K562 (cell line): ENCODE measurements around the gene DCAF4L1. TPM values are rescaled to one million over a fixed set of nuclear protein-coding genes. Genes with fewer than 3 reads are reported as not detected.

Source experiments
- ATAC-seq: fragments of 200-7000 bp; cut with Tn5 transposase; 3 replicates; pipeline ENCODE4 v1.9.1; 2020; ENCODE audit warnings: moderate library complexity
- Bru-seq: library from RNA; stranded (reverse); fragments of 400-500 nt; gene quantifications from one replicate; lab custom pipeline; 2021; lab: Mats Ljungman, UMichigan
- BruChase-seq, 2 experiments: library from RNA; stranded (reverse); fragments of 400-500 nt; gene quantifications; one replicate each; lab custom pipeline; 2021; lab: Mats Ljungman, UMichigan
- BruUV-seq: library from RNA; stranded (reverse); fragments of 400-500 nt; replicated peaks from 2 replicates; lab custom pipeline; 2021; lab: Mats Ljungman, UMichigan
- CTCF ChIA-PET: fragments of 300-600 bp; formaldehyde crosslinking; extraction: SDS; loops from one replicate; lab custom pipeline; 2021; ENCODE audit warnings: low intra/inter-chr PET ratio; lab: Yijun Ruan, JAX
- POLR2A ChIA-PET: fragments of 300-600, 350-650 bp; sonication (Branson Sonifier 250); formaldehyde crosslinking; extraction: SDS; loops from one replicate; lab custom pipeline; 2021; ENCODE audit warnings: antibody characterized with exemption, inconsistent platforms; lab: Yijun Ruan, JAX
- DNase-seq, 4 experiments: peaks; one replicate each; pipeline versions ENCODE4 v3.0.0 to v3.0.0-alpha.2; 2011 to 2018; ENCODE audit warnings: low spot score in 3 of 4, mixed read lengths in 3 of 4; ENCODE audit errors: extremely low read depth in 1 of 4
- FAIRE-seq: peaks from 2 replicates; lab custom pipeline; 2011; peaks lifted over from hg19 to GRCh38; lab: Jason Lieb, UNC
- H2AFZ ChIP-seq: 2 replicates; pipeline ENCODE4 v1.6.0; 2011; ENCODE audit warnings: low read depth, low read length, control low read depth, inconsistent platforms
- H3K27ac ChIP-seq: fragments of 200-600 bp; 3 replicates; pipeline ENCODE4 v1.8.0; 2011; ENCODE audit warnings: low read depth, mild to moderate bottlenecking, control low read depth, inconsistent platforms, low read length, moderate library complexity, mixed read lengths; ENCODE audit errors: extremely low read depth
- H3K27me3 ChIP-seq, 2 experiments: fragments of 300-600 bp in 1 of 2; 2 replicates in 1 of 2; 3 replicates in 1 of 2; pipeline versions ENCODE4 v1.6.0 to v1.8.0; 2011; ENCODE audit warnings: inconsistent platforms in 2 of 2, low read length in 2 of 2, mild to moderate bottlenecking in 1 of 2, mixed read lengths in 1 of 2, moderate library complexity in 1 of 2; ENCODE audit not compliant: control insufficient read depth in 2 of 2, insufficient read depth in 2 of 2
- H3K36me3 ChIP-seq: fragments of 300-600 bp; 3 replicates; pipeline ENCODE4 v1.8.0; 2011; ENCODE audit warnings: mild to moderate bottlenecking, low read length, inconsistent platforms; ENCODE audit not compliant: control insufficient read depth, insufficient read depth
- H3K4me1 ChIP-seq, 2 experiments: fragments of 200-600 bp in 1 of 2; replicated peaks in 1 of 2; 2 replicates in 1 of 2; 3 replicates in 1 of 2; pipeline versions ENCODE4 v1.5.1 to v1.8.0; 2011; ENCODE audit warnings: inconsistent platforms in 2 of 2, low read length in 2 of 2, mild to moderate bottlenecking in 1 of 2, mixed read lengths in 1 of 2, moderate library complexity in 1 of 2; ENCODE audit not compliant: control insufficient read depth in 2 of 2, insufficient read depth in 2 of 2
- H3K4me2 ChIP-seq: 2 replicates; pipeline ENCODE4 v1.6.1; 2011; ENCODE audit warnings: low read length, control low read depth, inconsistent platforms, mixed read lengths; ENCODE audit not compliant: insufficient read depth
- H3K4me3 ChIP-seq: fragments of 200-600 bp; sonication (generic), shearing (Covaris generic); 2 replicates; pipeline ENCODE4 v1.5.1; 2016; ENCODE audit warnings: control low read depth, inconsistent platforms
- H3K79me2 ChIP-seq: fragments of 200-600 bp; 3 replicates; pipeline ENCODE4 v1.8.0; 2011; ENCODE audit warnings: low read length, inconsistent platforms; ENCODE audit not compliant: control insufficient read depth, insufficient read depth
- H3K9ac ChIP-seq, 2 experiments: 2 replicates each; pipeline versions ENCODE4 v1.6.0 to v1.6.1; 2011; ENCODE audit warnings: low read depth in 2 of 2, low read length in 2 of 2, control low read depth in 1 of 2, inconsistent platforms in 1 of 2, mild to moderate bottlenecking in 1 of 2, mixed read lengths in 1 of 2; ENCODE audit not compliant: insufficient read depth in 1 of 2
- H3K9me1 ChIP-seq: one replicate; pipeline ENCODE4 v1.6.0; 2011; ENCODE audit warnings: inconsistent platforms, mild to moderate bottlenecking, low read length, moderate library complexity; ENCODE audit not compliant: control insufficient read depth, insufficient read depth
- H3K9me3 ChIP-seq: replicated peaks from 2 replicates; pipeline ENCODE4 v1.5.1; 2011; ENCODE audit warnings: low read depth, low read length, inconsistent platforms; ENCODE audit not compliant: control insufficient read depth, insufficient read depth
- H4K20me1 ChIP-seq: replicated peaks from 2 replicates; pipeline ENCODE4 v1.6.1; 2011; ENCODE audit warnings: low read length, inconsistent platforms, mixed read lengths; ENCODE audit not compliant: control insufficient read depth, insufficient read depth
- ASH1L ChIP-seq: fragments of 450-650 bp; IDR thresholded peaks from 2 replicates; pipeline ENCODE4 v1.6.1; 2018; ENCODE audit warnings: borderline replicate concordance, mild to moderate bottlenecking, low read depth; ENCODE audit not compliant: partially characterized antibody
- CCAR2 ChIP-seq: fragments of 200-400 bp; formaldehyde crosslinking; IDR thresholded peaks from 2 replicates; pipeline ENCODE4 v1.6.1; 2017; ENCODE audit warnings: mild to moderate bottlenecking, low read depth, low read length
- HMG20B ChIP-seq: fragments of 250-450 bp; sonication (Bioruptor Pico); IDR thresholded peaks from 2 replicates; pipeline ENCODE4 v1.5.0; 2021; ENCODE audit warnings: mild to moderate bottlenecking
- NFE2L1 ChIP-seq: fragments of 450-650 bp; IDR thresholded peaks from 2 replicates; pipeline ENCODE4 v1.6.1; 2016; ENCODE audit warnings: missing genetic modification characterization, low read depth, mild to moderate bottlenecking, missing compliant biosample characterization, moderate library complexity, borderline replicate concordance
- RFX1 ChIP-seq: fragments of 450-650 bp; IDR thresholded peaks from 2 replicates; pipeline ENCODE4 v1.6.1; 2016; ENCODE audit warnings: mild to moderate bottlenecking, moderate library complexity
- SIX5 ChIP-seq, 2 experiments: IDR thresholded peaks; 2 replicates each; pipeline ENCODE4 v1.6.1; 2011; ENCODE audit warnings: low read length in 2 of 2, borderline replicate concordance in 1 of 2, low read depth in 1 of 2, mild to moderate bottlenecking in 1 of 2, moderate library complexity in 1 of 2; ENCODE audit not compliant: insufficient read depth in 1 of 2
- SMC3 ChIP-seq: conservative IDR thresholded peaks from 2 replicates; pipeline ENCODE4 v1.6.1; 2011; ENCODE audit warnings: low read depth, low read length, improper control_type of control experiment; ENCODE audit not compliant: insufficient read depth
- SP1 ChIP-seq: sonication (generic); formaldehyde crosslinking; IDR thresholded peaks from 2 replicates; pipeline ENCODE4 v1.8.1; 2022; ENCODE audit warnings: mild to moderate bottlenecking, missing genetic modification reagents
- XRCC3 ChIP-seq: fragments of 450-650 bp; IDR thresholded peaks from 2 replicates; pipeline ENCODE4 v1.6.1; 2017; ENCODE audit warnings: mild to moderate bottlenecking, moderate library complexity
- ZFPM2 ChIP-seq: fragments of 250-450 bp; sonication (Bioruptor Pico); IDR thresholded peaks from 2 replicates; pipeline ENCODE4 v1.5.1; 2022; ENCODE audit warnings: mild to moderate bottlenecking
- ZNF134 ChIP-seq: fragments of 250-450 bp; sonication (Bioruptor Pico); conservative IDR thresholded peaks from 2 replicates; pipeline ENCODE4 v1.4.0; 2020
- ZNF197 ChIP-seq: fragments of 200-800 bp; sonication (Bioruptor generic); IDR thresholded peaks from 2 replicates; pipeline ENCODE4 v1.6.1; 2016; ENCODE audit warnings: low read depth, missing genetic modification characterization, missing compliant biosample characterization
- ZNF24 ChIP-seq: fragments of 450-650 bp; IDR thresholded peaks from 2 replicates; pipeline ENCODE4 v1.6.1; 2016
- ZNF431 ChIP-seq: sonication (generic); formaldehyde crosslinking; IDR thresholded peaks from 2 replicates; pipeline ENCODE4 v1.8.0; 2022; ENCODE audit warnings: mild to moderate bottlenecking, missing genetic modification reagents
- WGBS: fragments of 100-300 bp; shearing (Covaris generic); methylation state at CpG from one replicate; pipeline ENCODE4 v1.1.6; 2016; ENCODE audit warnings: low coverage, mixed read lengths; ENCODE audit not compliant: insufficient coverage; ENCODE audit errors: missing lambda C conversion rate; 5-methylcytosine and 5-hydroxymethylcytosine counted together
- in situ Hi-C: fragments of 300-500 bp; cut with MboI; formaldehyde crosslinking; loops from 4 replicates; pipeline ENCODE4 v1.15.0; 2018; ENCODE audit warnings: inconsistent platforms, mixed read lengths
- intact Hi-C: fragments of 100-400 bp; cut with micrococcal nuclease; formaldehyde crosslinking; loops from 2 replicates; pipeline ENCODE4 v1.14.2; 2022
- long read RNA-seq, 3 experiments: library from polyadenylated mRNA in 2 of 3; library from RNA in 1 of 3; unstranded in 2 of 3; stranded (forward) in 1 of 3; transcript quantifications; one replicate each; pipeline ENCODE4 v2.0.0, GENCODE V29; 2019 to 2022
- polyA minus RNA-seq, 3 experiments: library from RNA; depleted of rRNA, polyadenylated mRNA; stranded (reverse); fragments of >200 nt; gene quantifications; 2 replicates each; pipeline ENCODE4 v1.2.3, GENCODE V29; 2011
- polyA plus RNA-seq, 8 experiments: library from polyadenylated mRNA; depleted of rRNA in 4 of 8; stranded (reverse) in 5 of 8; unstranded in 3 of 8; fragments of >200 nt; fragmentation: Nextera tagmentation in 2 of 8; fragmentation: Illumina TruSeq in 1 of 8; extraction: Ambion mirVana in 2 of 8; extraction: Trizol in 1 of 8; gene quantifications; 2 replicates each; pipeline versions ENCODE4 v1.2.1 to v1.2.3, GENCODE V29; 2011 to 2014; ENCODE audit warnings: inconsistent platforms in 1 of 8, missing spikeins in 1 of 8
- total RNA-seq, 7 experiments: library from RNA; depleted of rRNA in 6 of 7; stranded (reverse); fragments of >200 nt in 6 of 7; fragmentation: Illumina TruSeq in 2 of 7; extraction: Trizol in 2 of 7; gene quantifications; 2 replicates each; pipeline versions ENCODE4 v1.2.1 to v1.2.3, GENCODE V29; 2011 to 2021; ENCODE audit warnings: low replicate concordance in 1 of 7
- TF ChIP-seq, protein P1 (sequence below): sonication (generic); formaldehyde crosslinking; IDR thresholded peaks from 2 replicates; pipeline ENCODE4 v1.8.1; 2022; ENCODE audit warnings: missing genetic modification reagents
- TF ChIP-seq, protein P2 (sequence below), 2 experiments: fragments of 450-650 bp in 1 of 2; sonication (generic) in 1 of 2; formaldehyde crosslinking in 1 of 2; IDR thresholded peaks in 1 of 2; conservative IDR thresholded peaks in 1 of 2; 2 replicates each; pipeline versions ENCODE4 v1.6.1 to v1.8.1; 2016 to 2023; ENCODE audit warnings: mild to moderate bottlenecking in 2 of 2, moderate library complexity in 2 of 2, inconsistent platforms in 1 of 2, missing genetic modification reagents in 1 of 2

DCAF4L1 gene, protein sequence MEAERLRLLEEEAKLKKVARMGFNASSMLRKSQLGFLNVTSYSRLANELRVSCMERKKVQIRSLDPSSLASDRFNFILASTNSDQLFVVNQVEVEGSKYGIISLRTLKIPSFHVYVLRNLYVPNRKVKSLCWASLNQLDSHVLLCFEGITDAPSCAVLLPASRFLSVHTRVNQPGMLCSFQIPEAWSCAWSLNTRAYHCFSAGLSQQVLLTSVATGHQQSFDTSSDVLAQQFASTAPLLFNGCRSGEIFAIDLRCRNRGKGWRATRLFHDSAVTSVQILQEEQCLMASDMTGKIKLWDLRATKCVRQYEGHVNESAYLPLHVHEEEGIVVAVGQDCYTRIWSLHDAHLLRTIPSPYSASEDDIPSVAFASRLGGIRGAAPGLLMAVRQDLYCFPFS
- total RNA-seq (2011; cell fraction: chromatin; rRNA removed; ENCODE audit: low replicate concordance), result 0.30 and 1.4 TPM in 2 replicates
- total RNA-seq (2011; cell fraction: nucleolus; rRNA removed), result 0.33 and 0.39 TPM in 2 replicates
- 0.51 and 0.99 TPM in 2 replicates for total RNA-seq (2011; cell fraction: nucleoplasm; rRNA removed)
- total RNA-seq (2014; rRNA removed), result 0.24 and 0.64 TPM in 2 replicates
- 0.40 and 0.48 TPM in 2 replicates for total RNA-seq (2014; rRNA removed; fragmentation: Illumina TruSeq; extraction: Trizol)
- total RNA-seq (2015; rRNA removed; fragmentation: Illumina TruSeq; extraction: Trizol), result 0.38 and 0.54 TPM in 2 replicates
- 0.25 and 0.27 TPM in 2 replicates for total RNA-seq (2021)
- 0.17 and 0.28 TPM in 2 replicates for polyA plus RNA-seq (2011; rRNA removed)
- 0.03 and 0.18 TPM in 2 replicates for polyA plus RNA-seq (2011; cell fraction: cytosol; rRNA removed)
- polyA plus RNA-seq (2011; cell fraction: nucleus; rRNA removed), result 0.61 and 0.93 TPM in 2 replicates
- polyA plus RNA-seq (2012), result 0.25 and 0.37 TPM in 2 replicates
- 0.30 and 0.36 TPM in 2 replicates for polyA plus RNA-seq (2014; fragmentation: Illumina TruSeq; extraction: Trizol)
- under 1 TPM; 0.17 to 0.37 TPM for polyA plus RNA-seq (2014; fragmentation: Nextera tagmentation; extraction: Ambion mirVana)
- 0.32 and 0.38 TPM in 2 replicates for polyA plus RNA-seq (2014; rRNA removed)
- polyA minus RNA-seq (2011; rRNA and poly(A)+ RNA removed), result 0.21 and 0.36 TPM in 2 replicates
- polyA minus RNA-seq (2011; cell fraction: cytosol; rRNA and poly(A)+ RNA removed), result not detected in 2 replicates
- polyA minus RNA-seq (2011; cell fraction: nucleus; rRNA and poly(A)+ RNA removed), result 0.40 and 0.78 TPM in 2 replicates
- Bru-seq, nascent RNA, result percentile 38 among the genes with signal in this experiment
- percentile 90 among the genes with signal in this experiment for BruChase-seq, experiment 1, labeled RNA remaining after a 2-hour chase
- percentile 92 among the genes with signal in this experiment for BruChase-seq, experiment 2, labeled RNA remaining after a 6-hour chase
- long read RNA-seq, experiment 1, result 0 reads
- long read RNA-seq, experiment 2, result 0 reads
- long read RNA-seq, experiment 3, result 0 reads

DNA sequence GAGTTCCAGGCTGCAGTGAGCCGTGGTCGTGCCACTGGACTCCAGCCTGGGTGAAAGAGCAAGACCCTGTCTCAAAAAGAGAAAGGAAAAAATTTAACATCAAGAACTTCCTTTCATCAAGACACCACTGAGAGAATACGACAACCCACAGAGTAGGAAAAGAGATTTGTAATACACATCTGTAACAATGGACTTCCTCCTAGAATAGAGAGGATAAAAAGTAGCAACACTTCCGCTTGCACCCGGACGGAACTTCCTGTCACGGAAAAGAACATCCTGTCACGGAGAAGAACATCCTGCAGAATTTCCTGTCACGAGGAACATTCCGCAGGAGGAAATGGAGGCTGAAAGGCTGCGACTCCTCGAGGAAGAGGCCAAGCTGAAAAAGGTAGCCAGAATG is at the start of gene DCAF4L1:
DCAF4L1 (plus strand) TSS at position 301 of the 400 bp plus-strand sequence; CDS start at position 338, 37 bp downstream.
- 78% methylated on average over 12 of the region's 12 CpGs for WGBS
- Histone ChIP-seq H3K36me3 (no peaks in the 10 kb centered on the region), H2AFZ (no peak within 1 kb of the TSS), H3K4me1 (no peaks in the 10 kb centered on the region), H3K9me1 (no peaks in the 10 kb centered on the region), H3K27me3 (no peaks in the 10 kb centered on the region), H4K20me1 (no peaks in the 10 kb centered on the region), H3K27ac (no peak within 1 kb of the TSS), H3K9me3 (peaks cover 2% of the 10 kb centered on the region; the same call in 1 of the 2 replicates), H3K4me2 (no peak within 1 kb of the TSS), H3K79me2 (no peaks in the 10 kb centered on the region), H3K4me3 (no peak within 1 kb of the TSS), H3K9ac (no peak within 1 kb of the TSS)
- POLR2A ChIA-PET, result interaction anchor here (0.7 kb wide), 2 partner anchors 21 to 65 kb away, joined by 4 read pairs; no protein-coding TSS in a partner anchor
- in situ Hi-C loops (no loop called here), intact Hi-C loops (no loop called here)
- FAIRE-seq, result no peak
- BruUV-seq, result no TSS peak
- CTCF ChIA-PET, result no interaction called here
- DNase-seq, result no peak
- no peak for ATAC-seq
- no peak for TF ChIP-seq ZNF197 (CRISPR knock-in tag)
- TF ChIP-seq, protein P1, sequence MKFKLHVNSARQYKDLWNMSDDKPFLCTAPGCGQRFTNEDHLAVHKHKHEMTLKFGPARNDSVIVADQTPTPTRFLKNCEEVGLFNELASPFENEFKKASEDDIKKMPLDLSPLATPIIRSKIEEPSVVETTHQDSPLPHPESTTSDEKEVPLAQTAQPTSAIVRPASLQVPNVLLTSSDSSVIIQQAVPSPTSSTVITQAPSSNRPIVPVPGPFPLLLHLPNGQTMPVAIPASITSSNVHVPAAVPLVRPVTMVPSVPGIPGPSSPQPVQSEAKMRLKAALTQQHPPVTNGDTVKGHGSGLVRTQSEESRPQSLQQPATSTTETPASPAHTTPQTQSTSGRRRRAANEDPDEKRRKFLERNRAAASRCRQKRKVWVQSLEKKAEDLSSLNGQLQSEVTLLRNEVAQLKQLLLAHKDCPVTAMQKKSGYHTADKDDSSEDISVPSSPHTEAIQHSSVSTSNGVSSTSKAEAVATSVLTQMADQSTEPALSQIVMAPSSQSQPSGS (CRISPR knock-in tag), result no peak
- TF ChIP-seq SIX5 (IDR thresholded peaks at IDR 0.05; ENCODE audit: borderline replicate concordance in 1 of 2, insufficient read depth in 1 of 2, low read depth in 1 of 2, low read length in 2 of 2), result no peak
- TF ChIP-seq HMG20B, result no peak
- no peak for TF ChIP-seq ASH1L
- no peak for TF ChIP-seq RFX1
- no peak for TF ChIP-seq ZNF431
- no peak for TF ChIP-seq XRCC3
- TF ChIP-seq ZNF134 (CRISPR knock-in tag), result no peak
- TF ChIP-seq NFE2L1 (tag), result no peak
- TF ChIP-seq ZNF24, result no peak
- no peak for TF ChIP-seq CCAR2
- TF ChIP-seq SP1 (CRISPR knock-in tag), result no peak
- TF ChIP-seq, protein P2, sequence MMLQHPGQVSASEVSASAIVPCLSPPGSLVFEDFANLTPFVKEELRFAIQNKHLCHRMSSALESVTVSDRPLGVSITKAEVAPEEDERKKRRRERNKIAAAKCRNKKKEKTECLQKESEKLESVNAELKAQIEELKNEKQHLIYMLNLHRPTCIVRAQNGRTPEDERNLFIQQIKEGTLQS (IDR thresholded peaks at IDR 0.05), result no peak
- TF ChIP-seq, protein P2 (CRISPR knock-in tag; conservative IDR thresholded peaks at IDR 0.05), result no peak
- TF ChIP-seq SMC3, result no peak
- TF ChIP-seq ZFPM2 (CRISPR knock-in tag), result no peak
